GM21526 (cell line): ENCODE data around the gene CTDSPL.

Source experiments
- ATAC-seq: cut with Tn5 transposase; IDR thresholded peaks from one replicate; pipeline ENCODE4 v1.9.1; 2021; ENCODE audit warnings: moderate library complexity; ENCODE audit not compliant: unreplicated experiment, low FRiP score

The CTDSPL gene

DNA sequence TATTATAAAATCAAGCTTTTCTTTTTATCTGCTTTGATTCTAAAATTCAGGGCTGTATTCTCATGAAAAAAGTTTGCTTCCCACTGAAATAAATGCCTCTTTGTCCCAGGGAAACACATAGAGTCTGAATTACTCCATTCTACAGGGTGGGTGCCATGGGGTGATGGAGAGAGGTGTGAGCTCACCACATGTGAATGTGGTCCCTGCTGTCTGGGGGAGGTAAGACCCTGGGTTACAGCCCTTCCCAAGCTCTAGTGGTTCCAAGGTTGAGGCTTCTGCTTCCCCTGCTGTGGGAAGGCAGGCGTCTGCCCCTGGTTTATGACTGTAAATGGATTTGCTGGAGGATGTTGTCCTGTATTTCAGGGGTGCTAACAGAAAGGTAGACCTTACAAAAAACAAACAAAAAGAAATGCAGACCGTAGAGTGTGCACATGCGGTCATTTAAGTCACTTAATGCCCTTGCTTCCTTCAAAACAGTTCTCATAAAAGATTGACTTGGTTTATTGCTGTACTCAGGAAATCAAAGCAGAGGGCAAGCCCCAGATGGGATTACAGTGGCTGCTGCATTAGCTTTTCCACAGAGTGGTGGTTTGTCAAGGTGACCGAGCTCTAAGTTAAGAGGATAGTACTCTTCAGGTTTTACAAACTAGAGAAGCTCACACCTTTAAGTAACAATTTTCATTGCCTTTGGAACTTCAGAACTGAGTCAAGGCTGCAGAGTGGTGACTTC, 49.2 kb downstream of the CTDSPL start:
- no peak for ATAC-seq

DNA sequence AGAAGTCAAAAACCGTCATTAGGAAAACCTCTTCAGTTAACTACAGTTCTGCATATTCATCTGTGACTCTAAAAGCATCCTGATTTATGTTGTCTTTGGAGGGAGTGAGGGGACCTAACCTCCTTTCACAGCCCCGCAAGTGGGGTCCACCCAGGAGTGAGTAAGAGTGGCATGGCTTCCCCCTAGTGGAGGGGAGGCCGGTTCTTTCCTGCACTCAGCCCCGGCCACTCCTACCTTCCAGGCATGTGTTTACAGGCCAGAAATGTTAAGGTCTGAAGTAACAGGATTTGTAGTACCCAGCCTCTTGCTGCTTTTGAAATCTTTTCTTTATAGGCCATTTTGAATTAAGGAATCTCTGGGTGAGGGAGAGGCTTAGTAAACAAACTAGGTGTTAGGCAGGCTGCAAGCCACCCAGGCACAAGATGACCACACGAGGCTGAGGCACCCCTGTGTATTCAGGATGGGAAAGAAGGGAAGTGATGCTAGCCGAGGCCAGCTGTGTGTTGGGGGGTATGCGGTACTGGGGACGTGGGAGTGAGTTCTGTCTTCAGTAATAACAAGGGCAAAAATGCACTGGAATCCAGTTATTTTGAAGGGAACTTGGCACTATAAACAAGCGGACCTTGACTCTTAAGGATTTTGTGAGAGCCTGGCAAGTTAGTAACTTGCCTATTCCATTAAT, 50.5 kb downstream of the CTDSPL start:
- ATAC-seq = no peak

DNA sequence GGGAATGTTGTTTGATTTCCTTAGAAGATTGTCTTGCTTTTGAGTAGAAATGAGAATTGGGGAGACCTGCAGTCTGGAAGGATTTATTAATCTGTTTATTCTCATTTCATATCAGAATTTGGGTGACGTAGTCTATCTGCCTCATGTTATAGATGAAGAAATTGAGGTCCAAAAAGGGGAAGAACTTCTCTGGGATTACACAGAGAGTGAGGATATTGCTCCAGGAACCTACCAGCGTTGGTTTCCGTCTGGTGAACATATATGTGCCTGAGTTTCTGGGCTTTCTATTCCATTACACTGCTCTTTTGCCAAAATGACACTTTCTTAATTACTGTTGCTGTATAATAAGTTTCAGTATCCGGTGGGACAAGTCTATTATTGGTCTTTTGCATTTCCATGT, 51.8 kb downstream of the CTDSPL start:
- no peak for ATAC-seq

DNA sequence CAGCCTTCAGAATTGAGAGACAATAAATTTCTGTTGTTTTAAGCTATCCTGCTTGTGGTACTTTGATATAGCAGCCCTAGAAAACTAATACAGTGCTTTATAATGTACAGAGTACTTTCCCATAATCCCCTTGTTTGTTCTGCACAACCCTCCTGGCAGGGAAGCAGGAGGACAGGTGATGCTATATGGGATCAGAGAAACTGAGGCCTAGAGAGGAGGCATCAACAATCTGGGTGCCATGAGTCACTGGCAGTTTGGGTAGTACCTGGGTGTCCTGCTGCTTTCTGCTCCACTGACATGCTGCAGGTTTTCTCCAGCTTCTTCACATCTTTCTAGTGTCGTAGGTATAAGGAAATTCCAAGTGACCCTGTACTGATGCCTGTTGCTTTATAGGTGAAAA, 55.0 kb downstream of the CTDSPL start:
- no peak for ATAC-seq

DNA sequence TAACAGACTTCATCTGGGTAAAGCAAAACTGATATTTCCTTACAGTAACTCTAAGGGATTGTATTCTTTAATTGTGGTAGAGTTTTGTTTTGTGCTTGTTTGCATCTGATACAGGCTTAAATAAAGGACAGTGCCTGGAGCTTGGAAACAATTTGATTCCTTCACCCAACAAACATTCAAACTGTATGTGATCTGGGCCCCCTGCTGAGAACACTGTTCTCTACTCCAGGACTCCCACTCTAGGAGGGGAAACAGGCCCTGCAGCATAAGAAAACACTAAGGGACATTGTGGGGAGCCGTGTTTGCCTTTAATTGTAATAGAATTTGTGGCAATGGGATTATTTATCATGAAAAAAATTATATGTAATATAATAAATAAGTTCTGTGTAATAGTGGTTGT, 56.9 kb downstream of the CTDSPL start:
- no peak for ATAC-seq

DNA sequence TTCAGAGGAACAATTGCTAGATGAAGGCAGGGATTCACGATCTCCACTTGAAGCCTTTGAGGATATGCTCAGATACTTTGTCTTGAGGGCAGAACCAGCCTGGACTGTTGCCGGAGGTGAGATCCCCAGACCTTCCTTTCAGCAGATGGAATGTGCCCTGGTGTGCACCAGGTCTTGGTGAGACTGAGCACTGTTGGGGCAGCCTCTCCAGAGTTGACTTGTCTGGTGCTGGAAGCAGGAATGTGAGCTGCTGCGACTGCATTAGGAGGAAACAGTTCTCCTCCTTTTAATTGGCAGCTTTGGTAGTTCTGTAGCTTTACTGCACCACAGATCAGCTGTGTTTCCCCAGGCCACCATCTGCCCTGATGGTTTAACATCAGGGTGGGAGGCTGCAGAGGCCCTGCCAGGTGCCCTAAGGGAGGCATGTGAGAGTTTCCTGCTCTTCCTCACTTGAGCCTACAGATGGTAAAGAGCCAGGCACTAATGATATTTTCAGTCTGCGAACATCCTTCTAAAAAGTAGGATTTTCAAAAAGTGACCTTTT, 58.5 kb downstream of the CTDSPL start:
- ATAC-seq = no peak

DNA sequence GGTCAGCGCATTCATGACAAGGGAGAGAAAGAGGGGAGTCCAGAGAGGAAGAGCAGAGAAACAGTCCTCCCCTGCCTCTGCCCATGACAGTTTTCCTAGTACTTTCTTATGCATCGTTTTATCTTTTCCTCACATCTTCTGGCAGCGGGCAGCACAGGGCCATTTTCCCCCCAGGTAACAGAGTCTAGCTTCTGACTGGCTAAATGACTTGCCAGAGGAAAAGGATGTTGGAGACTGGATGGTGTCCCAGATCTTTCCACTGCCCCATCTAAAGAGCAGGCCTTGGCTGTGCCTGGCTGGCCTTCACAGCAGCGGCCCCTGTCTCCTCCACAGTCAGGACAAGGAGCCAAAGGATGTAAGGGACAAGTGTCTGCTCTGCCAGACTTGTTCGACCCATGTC, 59.3 kb downstream of the CTDSPL start:
- no peak for ATAC-seq

DNA sequence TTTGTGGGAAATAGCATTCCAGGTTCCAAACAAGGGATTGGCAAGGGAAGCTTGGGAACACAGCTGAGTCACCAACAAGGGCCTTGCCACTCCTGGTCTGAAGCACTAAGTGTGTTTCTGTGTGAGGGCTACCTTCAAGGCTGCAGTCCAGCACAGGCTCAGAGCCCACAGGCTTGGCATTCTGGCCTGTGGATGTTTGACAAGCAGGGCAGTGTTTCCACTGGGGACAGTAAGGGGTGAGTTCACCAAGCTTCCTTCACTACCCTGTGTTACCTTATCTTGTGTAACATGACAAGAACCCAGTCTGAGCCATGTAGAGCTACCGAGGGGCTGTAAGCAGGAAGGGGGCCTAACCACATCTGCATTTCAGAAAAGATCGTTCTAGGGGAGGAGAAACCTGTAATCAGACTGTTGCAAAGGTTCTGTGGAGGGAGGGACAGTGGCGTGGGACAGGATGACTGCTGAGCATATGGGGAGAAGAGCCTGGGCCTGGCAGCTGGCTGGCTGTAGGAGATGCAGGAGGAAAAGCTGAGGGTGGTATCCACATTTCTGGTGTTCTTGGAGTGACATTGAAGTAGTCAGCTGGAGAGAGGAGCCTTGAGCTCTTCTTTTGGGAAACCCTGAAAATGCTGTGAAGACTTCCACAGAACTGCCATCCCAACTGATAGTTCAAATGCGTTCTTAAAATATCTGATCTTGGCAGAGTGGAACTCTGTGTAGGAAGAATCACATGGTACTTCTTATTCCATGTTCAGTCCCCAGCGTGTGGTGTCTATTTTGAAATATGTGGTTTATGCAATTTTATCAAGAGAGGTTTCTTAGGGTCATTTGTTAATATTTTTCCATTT, 61.3 kb downstream of the CTDSPL start:
- ATAC-seq = no peak

DNA sequence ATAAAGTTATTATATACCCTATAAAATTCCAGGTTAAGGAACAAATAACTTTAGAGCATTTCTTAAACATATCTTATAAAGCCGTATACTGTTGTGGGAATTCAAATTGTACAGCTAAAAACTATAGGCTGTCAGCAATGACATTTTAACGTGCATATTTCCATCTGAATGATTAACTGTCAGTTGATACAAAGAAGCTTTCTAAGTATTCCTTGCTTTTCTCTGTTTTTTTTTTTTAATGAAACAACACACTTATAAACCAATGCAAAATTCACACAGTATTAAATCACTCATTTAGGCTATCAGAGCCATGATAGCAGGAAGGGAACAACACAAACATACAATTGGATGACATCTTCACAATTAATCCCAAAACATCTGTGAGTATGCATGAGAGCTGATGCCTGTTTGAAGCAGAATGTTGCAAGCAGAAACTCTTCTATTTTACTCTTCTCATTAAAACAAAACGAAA, 61.9 kb downstream of the CTDSPL start:
- no peak for ATAC-seq

DNA sequence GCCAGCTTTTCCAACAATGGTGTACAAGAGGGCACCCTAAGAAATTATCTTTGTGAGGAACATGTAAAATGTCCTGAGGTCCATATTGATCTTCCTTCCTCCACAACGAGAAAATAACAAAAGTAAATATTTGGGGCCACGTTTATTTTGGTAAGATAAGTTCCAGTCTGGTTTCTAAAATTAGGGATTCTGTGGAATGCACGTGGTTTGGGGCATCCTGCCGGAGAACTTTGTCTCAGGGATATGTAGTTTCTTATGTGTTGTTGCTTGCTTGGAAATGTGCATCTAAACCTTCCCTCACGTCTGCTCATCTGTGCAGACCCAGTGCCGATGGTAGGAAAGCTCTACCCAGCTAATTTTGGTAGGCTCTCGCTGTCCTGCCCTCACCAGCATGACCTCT, 62.8 kb downstream of the CTDSPL start:
- no peak for ATAC-seq

DNA sequence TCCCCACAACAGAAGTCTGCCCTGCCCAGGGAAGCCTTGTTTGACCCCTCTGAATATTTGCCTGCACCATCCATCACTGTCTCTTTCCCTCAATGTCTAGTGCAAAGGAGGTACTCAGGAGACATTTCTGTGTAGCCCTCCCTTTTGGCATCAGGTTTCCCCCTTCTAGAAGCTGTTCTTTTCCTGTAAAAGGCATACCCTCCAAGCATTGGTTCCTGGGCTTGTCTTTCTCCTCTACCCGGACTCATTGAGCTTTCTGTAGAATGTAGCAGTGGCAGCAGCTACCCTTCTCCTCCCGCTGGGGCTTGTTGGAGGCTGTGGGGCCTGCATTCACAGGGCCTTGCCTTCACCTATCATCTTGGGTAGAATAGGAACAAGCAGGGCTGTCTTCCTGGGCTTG, 63.5 kb downstream of the CTDSPL start:
- ATAC-seq = no peak

DNA sequence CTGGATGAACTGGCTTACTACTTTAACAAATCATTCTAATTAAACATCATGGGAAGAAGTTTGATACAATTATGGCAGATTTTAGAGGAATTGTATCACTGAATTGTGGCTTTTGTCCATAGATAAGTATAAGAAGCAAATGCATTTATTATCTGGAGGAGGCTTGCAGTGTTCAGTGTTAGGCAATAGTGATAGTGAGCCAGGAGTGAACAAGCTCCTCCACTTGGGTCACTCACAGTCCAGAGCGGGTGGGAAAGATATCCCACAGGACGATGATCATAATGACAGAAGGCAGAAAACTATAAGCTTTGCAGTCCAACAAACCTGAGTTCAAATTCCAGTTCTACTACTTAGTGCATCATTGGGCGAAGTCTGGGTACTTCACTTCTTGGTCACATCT, 64.9 kb downstream of the CTDSPL start:
- ATAC-seq = no peak

DNA sequence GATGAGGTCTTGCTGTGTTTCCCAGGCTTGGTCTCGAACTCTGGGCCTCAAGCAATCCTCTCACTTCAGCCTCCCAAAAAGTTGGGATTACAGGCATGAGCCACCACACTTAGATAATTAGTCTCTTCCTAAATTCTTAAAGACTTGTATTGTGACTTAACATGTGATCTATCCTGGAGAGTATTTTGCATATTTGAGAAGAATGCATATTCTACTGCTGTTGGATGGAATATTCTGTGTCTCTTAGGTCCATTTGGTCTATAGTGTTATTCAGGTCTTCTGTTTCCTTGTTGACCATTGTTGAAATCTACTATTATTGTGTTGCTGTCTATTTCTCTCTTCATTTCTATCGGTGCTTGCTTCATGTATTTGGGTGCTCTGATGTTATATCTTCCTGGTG, 68.8 kb downstream of the CTDSPL start:
- ATAC-seq = no peak

DNA sequence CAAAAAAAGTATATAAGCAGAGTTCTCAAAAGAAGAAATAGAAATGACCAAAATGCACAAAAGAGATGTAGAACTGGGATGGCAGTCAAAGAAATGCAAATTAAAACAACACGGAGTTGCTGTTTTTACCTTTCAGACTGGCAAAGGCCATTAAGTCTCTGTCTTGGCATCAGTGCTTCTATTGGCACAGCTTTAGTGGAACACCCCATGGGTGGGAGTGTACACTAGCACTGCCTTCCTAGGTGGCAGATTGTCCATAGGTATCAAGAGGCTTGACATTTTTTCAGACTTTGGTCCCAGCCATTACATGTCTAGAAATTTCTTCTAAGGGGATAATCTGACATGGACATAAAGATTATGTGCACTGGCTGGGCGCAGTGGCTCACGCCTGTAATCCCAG, 70.8 kb downstream of the CTDSPL start:
- no peak for ATAC-seq

DNA sequence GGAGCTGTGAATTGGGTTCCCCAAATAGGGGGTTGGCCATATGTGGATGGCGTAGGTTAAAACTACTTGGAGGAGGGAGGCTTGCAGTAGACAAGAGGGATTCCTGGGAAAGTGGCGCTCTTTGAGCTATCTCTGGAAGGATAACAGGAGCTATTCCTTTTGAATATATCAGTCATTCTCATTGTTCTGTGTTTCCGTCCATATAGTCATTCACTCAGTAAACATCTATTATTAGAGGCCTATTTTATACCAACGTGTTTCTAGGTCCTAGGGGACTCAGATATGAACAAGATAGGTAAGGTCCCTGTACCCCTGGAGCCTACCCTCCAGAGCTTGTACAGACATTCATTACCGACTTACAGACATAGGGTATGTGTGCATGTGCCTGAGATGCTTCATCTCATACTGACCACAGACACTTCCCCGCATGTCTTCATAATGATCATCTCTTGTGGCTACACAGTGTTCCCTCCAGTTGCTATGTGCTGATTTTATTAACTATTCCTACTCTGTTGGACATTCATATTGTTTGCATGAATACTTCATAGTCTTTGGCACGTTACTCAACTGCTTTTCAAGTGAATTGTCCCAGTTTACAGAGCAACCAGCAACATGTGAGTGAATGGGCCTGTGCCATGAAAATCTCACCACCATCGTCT, 73.1 kb downstream of the CTDSPL start:
- no peak for ATAC-seq

DNA sequence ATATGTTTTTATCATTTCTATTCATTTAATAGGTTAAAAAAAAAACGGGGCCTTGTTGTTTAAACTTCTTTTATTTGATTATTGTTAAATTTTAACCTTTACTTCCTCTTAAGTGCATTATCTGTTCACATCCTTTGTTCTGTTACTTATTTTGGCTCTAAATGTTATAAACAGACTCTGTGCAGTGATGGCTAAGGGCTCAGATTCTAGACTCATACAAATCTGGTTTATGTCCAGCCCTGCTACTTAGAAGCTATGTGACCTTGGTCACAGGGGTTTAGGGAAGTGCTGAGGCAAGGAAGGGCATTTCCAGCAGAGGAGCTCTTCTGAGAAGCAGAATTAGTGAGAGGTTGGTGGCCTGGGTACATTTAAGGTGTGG, 73.6 kb downstream of the CTDSPL start:
- no peak for ATAC-seq

DNA sequence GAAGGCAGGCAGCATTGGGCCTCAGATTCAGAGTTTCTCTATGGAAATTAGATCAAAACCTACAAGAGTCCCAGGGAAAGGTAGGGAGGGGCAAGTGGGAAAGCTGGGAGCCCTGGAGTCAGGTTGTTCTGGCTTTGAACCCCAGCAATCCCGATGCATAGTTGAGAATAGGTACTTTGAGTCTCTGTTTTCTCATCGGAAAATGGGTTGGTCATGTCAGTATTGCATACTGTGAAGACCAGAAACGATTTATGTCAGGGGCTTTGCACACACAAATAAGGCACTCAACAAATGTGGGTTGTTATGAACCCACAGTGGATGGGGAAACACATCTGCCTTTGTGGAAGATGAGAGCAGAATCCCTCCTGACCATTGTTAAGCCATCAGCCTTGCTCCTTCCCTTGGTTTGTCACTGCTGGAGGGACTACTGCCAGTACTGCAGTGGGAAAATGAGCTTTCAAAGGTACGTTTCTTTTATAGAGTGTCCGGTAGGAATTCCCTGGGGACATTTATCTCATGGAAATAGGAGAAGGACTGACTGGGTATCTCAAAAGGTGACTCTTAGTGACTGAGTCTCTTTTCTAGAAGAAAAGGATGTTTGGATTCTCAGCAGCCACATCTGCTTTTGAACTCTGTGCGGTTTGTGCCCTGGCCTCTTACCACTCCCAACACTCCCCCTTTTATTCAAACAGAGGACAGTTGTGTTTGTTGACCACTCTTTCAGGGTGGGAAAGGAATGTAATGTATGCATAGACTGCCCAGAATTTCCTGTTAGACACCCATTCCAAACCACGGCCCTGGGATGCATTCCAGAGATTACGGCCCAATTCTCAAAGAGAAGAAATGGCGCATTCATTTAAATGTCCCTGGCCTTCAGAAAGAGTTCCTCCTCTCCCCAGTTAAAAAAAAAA, 74.3 kb downstream of the CTDSPL start:
- no peak for ATAC-seq

DNA sequence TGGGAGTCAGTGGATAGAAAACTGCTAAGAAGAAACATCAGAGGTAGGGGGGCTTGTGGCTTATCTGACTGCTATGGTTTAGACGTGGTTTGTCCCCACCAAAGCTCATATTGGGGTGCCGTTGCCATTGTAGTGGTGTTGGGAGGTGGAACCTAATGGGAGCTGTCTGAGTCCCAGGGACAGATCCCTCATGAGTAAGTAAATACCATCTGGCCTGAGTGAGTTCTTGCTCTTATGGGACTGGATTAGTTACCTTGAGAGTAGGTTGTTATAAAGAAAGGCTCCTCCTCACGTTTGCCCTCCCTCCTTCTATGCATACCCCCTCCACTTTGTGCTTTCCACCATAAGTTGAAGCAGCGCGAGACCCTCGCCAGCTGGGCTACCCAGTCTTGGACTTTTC, 75.5 kb downstream of the CTDSPL start:
- ATAC-seq = no peak

DNA sequence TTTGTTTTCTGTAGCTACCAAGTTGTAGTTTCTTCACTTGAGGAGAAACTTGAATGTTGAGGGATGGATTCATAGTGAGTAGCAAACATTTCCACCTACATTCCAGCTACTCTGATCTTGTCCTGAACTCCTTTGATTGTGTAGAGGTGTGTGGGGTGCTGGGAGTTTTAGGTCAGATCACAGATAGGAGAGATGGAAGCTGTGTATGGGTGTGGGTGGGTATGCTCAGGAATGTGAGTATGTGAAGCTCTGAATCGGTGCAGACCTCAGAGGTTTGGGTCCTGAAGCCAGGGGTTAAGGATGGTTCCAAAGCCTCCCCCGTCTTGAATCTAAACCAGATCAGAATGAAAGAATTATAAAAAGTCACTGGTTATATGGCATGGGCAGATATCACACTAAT, 76.3 kb downstream of the CTDSPL start:
- no peak for ATAC-seq
